Hematopoietic multipotent progenitor cell treated with erythropoietin and hydrocortisone succinate and interleukin-3 and kit ligand, for 8 days (in vitro differentiated cells): ENCODE measurements around the gene AGBL4.

Experiments used
- DNase-seq: peaks from one replicate; pipeline ENCODE4 v3.0.0-alpha.2; 2015

The AGBL4 gene

GRCh38 chr1:49686107-49686506 is 337.6 kb downstream of the AGBL4 start:
- DNase-seq, result no peak

- no peak for DNase-seq
Observed at GRCh38 chr1:49677706-49678105, 346.0 kb downstream of the AGBL4 start.

- DNase-seq, result no peak
Observed at GRCh38 chr1:49651136-49651535, 372.6 kb downstream of the AGBL4 start.

GRCh38 chr1:49630156-49630555 is 393.6 kb downstream of the AGBL4 start:
- no peak for DNase-seq

GRCh38 chr1:49627781-49628180 is 396.0 kb downstream of the AGBL4 start:
- DNase-seq, result no peak

GRCh38 chr1:49626472-49626871 is 397.3 kb downstream of the AGBL4 start:
- no peak for DNase-seq

- DNase-seq, result no peak
Observed at GRCh38 chr1:49622877-49623276, 400.9 kb downstream of the AGBL4 start.

GRCh38 chr1:49606082-49606481 is 417.7 kb downstream of the AGBL4 start:
- no peak for DNase-seq

- DNase-seq, result no peak
Observed at GRCh38 chr1:49597436-49597835, 426.3 kb downstream of the AGBL4 start.

GRCh38 chr1:49576327-49576901 is 447.3 kb downstream of the AGBL4 start:
- DNase-seq, result no peak

GRCh38 chr1:49556676-49557234 is 467.0 kb downstream of the AGBL4 start:
- DNase-seq, result no peak

GRCh38 chr1:49552101-49552500 is 471.7 kb downstream of the AGBL4 start:
- DNase-seq, result no peak

- DNase-seq, result no peak
Observed at GRCh38 chr1:49544615-49545014, 479.1 kb downstream of the AGBL4 start.

- DNase-seq, result no peak
Observed at GRCh38 chr1:49541096-49541752, 482.5 kb downstream of the AGBL4 start.

- DNase-seq, result no peak
Observed at GRCh38 chr1:49527606-49528305, 496.0 kb downstream of the AGBL4 start.

GRCh38 chr1:49526672-49527071 is 497.1 kb downstream of the AGBL4 start:
- DNase-seq, result no peak

GRCh38 chr1:49523764-49524163 is 500.0 kb downstream of the AGBL4 start:
- DNase-seq, result no peak

- no peak for DNase-seq
Observed at GRCh38 chr1:49466961-49467360, 556.8 kb downstream of the AGBL4 start.

GRCh38 chr1:49465486-49466185 is 558.1 kb downstream of the AGBL4 start:
- DNase-seq, result no peak

GRCh38 chr1:49448200-49448599 is 575.6 kb downstream of the AGBL4 start:
- DNase-seq, result no peak

- no peak for DNase-seq
Observed at GRCh38 chr1:49436865-49437264, 586.9 kb downstream of the AGBL4 start.

- DNase-seq, result no peak
Observed at GRCh38 chr1:49435291-49435690, 588.5 kb downstream of the AGBL4 start.

- no peak for DNase-seq
Observed at GRCh38 chr1:49424782-49425181, 599.0 kb downstream of the AGBL4 start.
